Measurements from ENCODE around the gene SH3TC1.
A peak's percentile ranks its signal among the peaks of the same experiment; 100 is the strongest.

Gene SH3TC1

GRCh38 chr4:8217871-8218270, 18.8 kb downstream of the SH3TC1 start:
- DNase-seq, result no peak

DNA sequence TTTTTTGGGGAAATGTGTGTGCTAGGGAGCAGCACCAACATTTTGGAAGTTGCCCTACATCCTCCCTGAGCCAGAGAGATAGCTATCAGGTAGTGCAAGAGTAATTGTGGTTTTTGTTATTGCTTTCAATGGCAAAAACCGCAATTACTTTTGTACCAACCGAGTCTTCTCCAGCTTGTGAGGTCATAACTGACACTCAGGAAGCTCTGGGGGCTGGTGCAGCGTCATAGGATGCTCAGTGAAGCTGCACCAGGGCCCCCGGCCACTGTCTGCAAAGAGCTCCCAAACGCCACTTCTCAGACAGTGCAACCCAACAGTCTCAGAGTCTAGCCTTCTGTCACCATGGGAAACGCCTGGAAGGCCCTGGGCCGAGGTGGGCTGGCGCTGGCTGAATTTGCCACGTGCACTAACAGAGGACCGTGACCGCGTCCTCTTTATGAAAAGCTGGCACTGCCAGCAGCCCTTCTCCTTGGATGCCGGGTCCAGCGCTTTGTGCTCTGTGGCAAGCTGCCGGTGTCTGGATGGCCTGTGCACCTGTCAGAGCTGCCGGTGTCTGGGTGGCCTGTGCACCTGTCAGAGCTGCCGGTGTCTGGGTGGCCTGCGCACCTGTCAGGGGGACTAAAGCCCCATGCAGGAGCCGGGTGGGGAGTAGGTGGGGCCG, 19.4 kb downstream of the SH3TC1 start:
- DNase-seq, result no peak

DNA sequence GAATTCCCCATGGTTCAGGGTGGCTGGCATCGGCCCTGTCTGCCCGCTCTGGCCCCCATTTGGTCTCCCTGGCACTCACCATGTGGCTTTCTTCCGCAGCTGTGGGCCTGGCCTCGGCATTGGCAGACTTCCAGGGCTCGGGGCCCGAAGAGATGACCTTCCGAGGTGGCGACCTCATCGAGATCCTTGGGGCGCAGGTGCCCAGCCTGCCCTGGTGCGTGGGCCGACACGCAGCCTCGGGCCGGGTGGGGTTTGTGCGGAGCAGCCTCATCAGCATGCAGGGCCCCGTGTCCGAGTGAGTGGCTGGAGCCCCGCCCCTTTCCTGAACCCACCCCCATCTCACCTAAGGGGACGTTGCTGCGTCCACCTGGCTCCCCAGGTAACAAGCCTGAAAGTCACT, 20.1 kb downstream of the SH3TC1 start:
- DNase-seq, result no peak

DNA sequence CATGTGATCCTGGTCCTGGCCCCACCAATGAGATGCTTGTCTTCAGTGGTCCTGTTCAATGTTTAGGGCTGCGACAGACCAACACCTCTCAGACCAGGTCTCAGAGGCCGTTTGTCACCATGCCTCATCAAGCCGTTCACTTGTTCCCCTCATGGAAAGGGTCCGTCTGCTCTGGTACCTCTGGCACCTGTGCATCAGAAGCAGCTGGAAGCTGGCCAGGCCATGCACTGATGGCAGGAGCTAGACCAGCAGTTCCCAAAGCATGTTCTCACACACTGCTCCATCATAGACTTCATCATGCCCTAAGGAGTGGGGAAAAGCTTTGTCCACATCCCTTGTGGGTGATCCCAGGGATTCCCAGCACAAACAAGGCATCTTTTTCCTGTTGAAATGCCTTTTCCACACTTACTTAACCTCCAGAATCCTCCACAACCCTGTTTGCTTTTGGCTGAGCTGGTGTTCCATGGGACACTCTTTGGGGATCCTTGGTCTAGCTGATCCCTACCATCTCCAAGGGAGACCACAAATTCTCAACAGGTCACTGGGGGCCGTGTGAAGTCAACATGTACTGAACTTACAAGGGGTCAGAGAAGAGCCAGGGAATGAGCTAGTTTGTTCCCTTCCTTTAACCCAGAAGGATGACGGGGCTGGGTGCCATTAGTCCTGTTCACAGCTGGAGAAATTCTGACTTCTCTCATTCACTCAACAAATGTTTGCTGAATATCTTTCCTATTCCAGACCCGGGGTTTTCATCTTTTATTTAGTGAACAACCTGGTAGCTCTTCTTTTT, 21.8 kb downstream of the SH3TC1 start:
- DNase-seq, result no peak

- DNase-seq, result no peak
These were observed 22.4 kb downstream of the SH3TC1 start for GRCh38 chr4:8221476-8221875.

DNA sequence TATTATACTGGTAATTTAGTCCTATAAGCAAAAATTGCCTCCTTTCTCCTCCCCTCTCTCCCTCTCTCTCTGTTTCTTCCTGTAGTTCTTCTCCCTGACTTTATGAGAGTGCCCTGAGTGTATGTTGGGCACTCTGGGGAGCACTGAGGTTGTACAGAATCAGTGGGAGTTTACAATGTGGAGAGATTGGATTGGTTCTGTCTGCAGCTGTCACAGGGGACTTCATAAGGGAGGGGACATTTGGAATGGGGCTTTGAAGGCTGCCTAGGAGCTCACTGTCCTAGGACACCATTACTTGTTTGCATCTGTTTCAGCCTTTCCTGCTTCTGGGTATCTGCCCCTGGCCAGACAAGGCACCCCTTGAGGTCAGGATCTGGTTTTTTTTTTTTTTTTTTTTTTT, 22.9 kb downstream of the SH3TC1 start:
- DNase-seq, result no peak

- DNase-seq, result no peak
These were observed 23.7 kb downstream of the SH3TC1 start for GRCh38 chr4:8222609-8223388.

DNA sequence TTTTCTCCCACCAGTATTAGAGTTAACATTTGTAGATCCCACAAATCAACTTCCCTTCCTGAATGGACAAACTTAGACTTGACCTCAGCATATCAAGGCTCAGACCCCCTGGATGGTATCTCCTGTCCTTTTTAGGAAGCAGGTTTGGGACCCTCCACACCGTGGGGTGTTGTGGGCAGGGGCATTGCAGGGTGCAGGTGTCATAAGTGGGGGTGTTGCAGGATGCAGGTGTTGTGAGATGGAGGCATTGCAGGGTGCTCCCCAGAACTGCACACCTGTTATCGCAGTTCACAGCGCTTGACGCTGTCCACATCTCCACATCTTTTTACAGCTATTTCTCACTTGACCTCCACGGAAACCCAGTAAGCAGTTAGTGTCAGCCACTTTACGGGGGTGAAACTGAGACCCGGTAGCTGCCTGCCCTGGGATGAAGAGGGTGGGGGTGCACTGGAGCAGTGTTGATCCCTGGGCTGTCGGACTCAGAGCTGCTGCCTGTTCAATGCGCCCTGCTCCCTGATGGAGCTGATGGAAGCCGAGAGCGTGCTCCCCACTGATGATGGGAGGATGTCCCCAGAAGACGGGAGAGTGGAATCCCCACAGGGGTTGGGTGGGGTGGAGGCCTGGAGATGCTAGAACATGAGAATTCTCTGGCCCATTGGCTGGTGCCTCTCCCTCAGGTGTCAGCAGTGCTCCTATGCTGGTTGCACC, 25.3 kb downstream of the SH3TC1 start:
- no peak for DNase-seq

- no peak for DNase-seq
These were observed 26.0 kb downstream of the SH3TC1 start for GRCh38 chr4:8224975-8225625.

- no peak for DNase-seq
These were observed 26.8 kb downstream of the SH3TC1 start for GRCh38 chr4:8225706-8226443.

DNA sequence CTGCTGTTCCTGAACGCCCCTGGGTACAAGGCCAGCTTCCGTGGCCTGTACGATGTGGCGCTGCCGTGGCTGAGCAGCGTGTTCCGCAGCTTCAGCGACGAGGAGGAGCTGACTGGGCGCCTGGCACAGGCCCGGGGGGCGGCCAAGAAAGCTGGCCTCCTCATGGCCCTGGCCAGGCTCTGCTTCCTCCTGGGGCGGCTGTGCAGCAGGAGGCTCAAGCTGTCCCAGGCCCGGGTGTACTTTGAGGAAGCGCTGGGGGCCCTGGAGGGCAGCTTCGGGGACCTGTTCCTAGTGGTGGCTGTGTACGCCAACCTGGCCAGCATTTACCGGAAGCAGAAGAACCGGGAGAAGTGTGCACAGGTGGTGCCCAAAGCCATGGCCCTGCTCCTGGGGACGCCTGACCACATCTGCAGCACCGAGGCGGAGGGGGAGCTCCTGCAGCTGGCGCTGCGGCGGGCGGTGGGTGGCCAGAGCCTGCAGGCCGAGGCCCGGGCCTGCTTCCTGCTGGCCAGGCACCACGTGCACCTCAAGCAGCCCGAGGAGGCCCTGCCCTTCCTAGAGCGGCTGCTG, 28.2 kb downstream of the SH3TC1 start:
- DNase-seq, result peak; percentile 62

GRCh38 chr4:8227771-8228318, 28.8 kb downstream of the SH3TC1 start:
- no peak for DNase-seq

DNA sequence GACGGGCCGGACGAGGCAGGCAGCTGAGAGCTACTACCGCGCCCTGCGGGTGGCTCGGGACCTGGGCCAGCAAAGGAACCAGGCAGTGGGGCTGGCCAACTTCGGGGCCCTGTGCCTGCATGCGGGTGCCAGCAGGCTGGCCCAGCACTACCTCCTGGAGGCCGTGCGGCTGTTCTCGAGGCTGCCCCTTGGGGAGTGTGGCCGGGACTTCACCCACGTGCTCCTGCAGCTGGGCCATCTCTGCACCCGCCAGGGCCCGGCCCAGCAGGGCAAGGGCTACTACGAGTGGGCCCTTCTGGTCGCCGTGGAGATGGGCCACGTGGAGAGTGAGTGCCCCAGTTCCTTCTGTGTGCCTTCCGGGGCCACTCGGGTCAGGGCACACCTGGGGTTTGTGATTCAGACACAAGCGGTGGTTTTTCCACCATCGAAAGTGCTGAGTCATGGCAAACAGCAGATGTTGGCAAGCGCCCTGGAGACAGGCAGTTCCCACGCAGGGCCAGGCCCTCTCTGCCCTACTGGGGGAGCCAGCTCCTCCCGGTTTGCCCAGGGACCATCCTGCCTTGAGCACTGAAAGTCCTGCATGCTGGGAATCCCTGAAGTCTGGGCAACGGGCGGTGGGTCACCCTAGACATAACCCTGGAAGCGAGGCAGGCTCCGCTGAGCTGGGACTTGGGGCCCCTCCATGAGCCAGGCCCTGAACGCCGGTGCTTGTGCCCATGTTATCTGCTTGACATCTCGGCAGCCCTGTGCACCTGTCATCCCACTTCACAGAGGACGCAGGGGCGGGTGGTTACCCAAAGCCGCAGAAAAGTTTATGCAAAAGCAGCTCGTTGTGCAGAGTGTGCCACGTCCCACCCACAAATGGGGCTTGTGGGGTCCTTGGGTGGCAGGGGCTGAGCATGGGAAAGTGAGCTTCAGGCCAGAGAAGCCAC, 29.5 kb downstream of the SH3TC1 start:
- peak; percentile 87 for DNase-seq

DNA sequence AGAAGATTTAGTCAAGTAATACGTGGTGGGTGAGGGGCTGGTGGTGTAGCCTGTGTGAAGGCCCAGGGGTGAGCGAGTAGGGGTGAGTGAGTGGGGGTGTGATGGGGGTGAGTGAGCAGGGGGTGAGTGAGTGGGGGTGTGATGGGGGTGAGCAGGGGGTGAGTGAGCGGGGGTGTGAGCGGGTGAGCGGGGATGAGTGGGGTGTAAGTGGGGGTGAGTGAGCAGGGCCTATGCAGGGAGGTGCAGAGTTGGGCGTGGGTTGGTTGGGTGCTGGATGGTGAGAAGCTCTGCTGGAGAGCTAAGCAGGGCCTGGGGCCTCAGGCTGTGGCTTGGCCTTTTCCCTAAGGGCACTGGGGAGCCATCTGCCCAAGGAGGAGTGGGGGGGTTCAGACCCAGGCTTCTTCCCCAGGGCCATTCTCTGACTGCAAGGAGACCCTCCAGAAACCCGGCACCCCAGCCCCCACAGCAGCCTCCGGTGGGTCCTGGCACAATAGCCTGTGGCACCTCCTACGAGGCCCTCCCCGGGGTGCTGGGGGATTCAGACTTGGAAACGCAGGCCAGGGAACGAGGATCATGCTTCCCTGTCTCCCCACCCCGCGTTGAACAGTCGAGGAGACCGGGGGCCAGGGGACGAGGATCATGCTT, 30.4 kb downstream of the SH3TC1 start:
- DNase-seq, result peak; percentile 60

DNA sequence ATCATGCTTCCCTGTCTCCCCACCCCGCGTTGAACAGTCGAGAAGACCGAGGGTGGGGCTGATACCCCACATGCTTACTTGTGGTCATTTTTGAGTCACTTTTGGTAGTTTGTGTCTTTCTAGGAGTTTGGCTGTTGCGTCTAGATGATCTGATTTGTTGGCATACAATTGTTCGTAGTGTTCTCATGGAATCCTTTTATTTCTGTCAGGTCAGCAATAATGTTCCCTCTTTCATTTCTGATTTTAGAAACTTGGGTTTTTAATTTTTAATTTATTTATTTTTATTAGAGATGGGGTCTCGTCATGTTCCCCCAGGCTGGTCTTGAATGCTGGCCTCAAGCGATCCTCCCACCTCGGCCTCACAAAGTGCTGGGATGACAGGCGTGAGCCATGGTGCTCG, 30.9 kb downstream of the SH3TC1 start:
- DNase-seq, result no peak

GRCh38 chr4:8230891-8231290, 31.8 kb downstream of the SH3TC1 start:
- no peak for DNase-seq

DNA sequence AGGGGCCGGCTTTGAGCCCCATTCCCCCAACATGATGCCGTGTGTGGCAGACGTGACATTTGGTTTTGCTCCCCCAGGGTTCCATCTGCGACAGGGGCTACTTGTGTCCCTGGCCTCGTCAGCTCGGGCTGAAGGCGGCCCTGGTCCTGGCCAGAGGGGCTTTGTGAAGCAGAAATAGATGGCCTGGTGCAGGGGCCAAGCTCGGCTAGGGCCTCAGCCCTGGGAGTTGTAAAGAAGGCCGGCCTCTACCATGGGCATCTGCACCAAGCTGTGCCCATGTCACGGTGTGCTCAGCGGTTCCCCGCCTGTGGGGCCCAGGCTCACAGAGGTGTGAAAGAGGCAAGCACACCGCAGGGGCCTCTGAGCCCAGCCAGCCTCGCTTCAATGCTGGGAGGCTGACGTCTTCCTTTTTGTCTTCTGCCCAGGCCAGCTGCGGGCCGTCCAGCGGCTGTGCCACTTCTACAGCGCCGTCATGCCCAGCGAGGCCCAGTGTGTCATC, 32.5 kb downstream of the SH3TC1 start:
- no peak for DNase-seq

- no peak for DNase-seq
These were observed 33.7 kb downstream of the SH3TC1 start for GRCh38 chr4:8232748-8233147.

Data from activated CD8-positive, alpha-beta memory T cell treated with anti-CD3 and anti-CD28 coated beads for 24 hours (primary cell).